Mucosa of stomach (tissue), 1 donor: Measurements from ENCODE around the gene IL2RA.
A peak's percentile ranks its signal among the peaks of the same experiment; 100 is the strongest.
"Not testable (repeated sequence)": the region's sequence is repeated elsewhere in the genome, so short reads cannot be mapped to it uniquely, and the experiment has no call there.

ENCODE experiments used
- H3K27me3 ChIP-seq: one replicate; pipeline ENCODE4 v1.7.0; 2013; ENCODE audit warnings: mild to moderate bottlenecking, low read length; ENCODE audit not compliant: control insufficient read depth, insufficient read depth
- H3K36me3 ChIP-seq: one replicate; pipeline ENCODE4 v1.7.0; 2013; ENCODE audit warnings: low read length; ENCODE audit not compliant: control insufficient read depth, insufficient read depth
- H3K4me1 ChIP-seq: one replicate; pipeline ENCODE4 v1.7.0; 2013; ENCODE audit warnings: mild to moderate bottlenecking, low read length; ENCODE audit not compliant: control insufficient read depth, insufficient read depth
- H3K4me3 ChIP-seq: one replicate; pipeline ENCODE4 v1.7.0; 2013; ENCODE audit warnings: low read length
- H3K9ac ChIP-seq: one replicate; pipeline ENCODE4 v1.7.0; 2013; ENCODE audit warnings: mild to moderate bottlenecking, low read length, moderate library complexity
- H3K9me3 ChIP-seq: one replicate; pipeline ENCODE4 v1.7.0; 2013; ENCODE audit warnings: mild to moderate bottlenecking, low read length, moderate library complexity; ENCODE audit not compliant: control insufficient read depth
- donor health status: Pancreatic carcinoma.

Gene IL2RA

DNA sequence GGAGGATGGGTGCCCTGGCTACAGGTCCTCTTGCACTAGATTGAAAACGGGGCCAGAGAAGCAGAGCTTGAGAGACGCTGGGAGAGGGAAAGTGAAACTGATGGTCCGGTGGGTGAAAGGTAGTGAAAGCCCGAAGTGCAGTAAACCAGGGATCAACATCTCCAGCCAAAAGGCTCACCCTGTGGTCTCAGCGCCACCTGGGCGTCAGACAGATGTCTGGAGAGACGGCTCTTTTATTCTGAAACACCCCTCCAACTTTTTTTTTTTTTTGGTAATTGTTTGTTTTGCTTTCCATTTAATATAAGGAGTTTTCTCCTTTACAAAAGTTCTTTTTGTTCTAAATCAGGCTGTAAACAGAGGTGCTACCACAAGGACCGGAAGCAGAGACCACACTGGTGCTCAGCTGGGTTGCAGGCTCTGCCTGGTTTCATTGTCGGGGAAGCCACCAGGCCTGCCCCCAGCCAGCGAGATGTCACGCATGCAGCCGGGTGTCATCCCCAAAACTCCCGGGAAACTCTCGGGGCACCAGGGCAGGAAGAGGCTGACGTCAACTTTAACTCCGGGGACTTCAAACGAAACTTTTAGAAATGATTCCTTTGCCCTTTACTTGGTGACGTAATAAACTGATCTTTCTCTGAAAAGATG, 11.2 kb downstream of the IL2RA start:
- H3K4me1 ChIP-seq = peaks cover 24% of the 10 kb centered on the region
- peak overlapping the region; percentile 76 for H3K9ac ChIP-seq
- no peaks in the 10 kb centered on the region for H3K27me3 ChIP-seq
- peak overlapping the region; percentile 69 for H3K4me3 ChIP-seq
- H3K36me3 ChIP-seq = no peaks in the 10 kb centered on the region
- H3K9me3 ChIP-seq = no peaks in the 10 kb centered on the region

DNA sequence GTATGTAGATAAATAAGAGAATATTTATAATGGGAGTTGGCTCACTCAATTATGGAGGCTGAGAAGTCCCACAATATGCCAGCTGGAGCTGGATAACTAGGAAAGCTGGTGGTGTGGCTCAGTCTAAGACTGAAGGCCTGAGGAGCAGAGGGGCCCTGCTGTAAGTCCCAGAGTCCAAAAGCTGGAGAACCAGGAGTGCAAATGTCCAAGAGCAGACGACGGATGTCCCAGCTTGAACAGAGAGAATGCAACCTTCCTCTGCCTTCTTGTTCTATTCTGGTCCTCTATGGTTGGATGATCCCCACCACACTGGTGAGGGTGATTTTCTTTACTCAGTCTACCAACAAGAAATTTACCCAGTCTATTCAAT, 13.2 kb downstream of the IL2RA start:
- Histone ChIP-seq H3K9ac (no peak overlapping the region), H3K36me3 (no peaks in the 10 kb centered on the region), H3K4me3 (no peak overlapping the region), H3K4me1 (peaks cover 19% of the 10 kb centered on the region), H3K9me3 (no peaks in the 10 kb centered on the region), H3K27me3 (no peaks in the 10 kb centered on the region)

DNA sequence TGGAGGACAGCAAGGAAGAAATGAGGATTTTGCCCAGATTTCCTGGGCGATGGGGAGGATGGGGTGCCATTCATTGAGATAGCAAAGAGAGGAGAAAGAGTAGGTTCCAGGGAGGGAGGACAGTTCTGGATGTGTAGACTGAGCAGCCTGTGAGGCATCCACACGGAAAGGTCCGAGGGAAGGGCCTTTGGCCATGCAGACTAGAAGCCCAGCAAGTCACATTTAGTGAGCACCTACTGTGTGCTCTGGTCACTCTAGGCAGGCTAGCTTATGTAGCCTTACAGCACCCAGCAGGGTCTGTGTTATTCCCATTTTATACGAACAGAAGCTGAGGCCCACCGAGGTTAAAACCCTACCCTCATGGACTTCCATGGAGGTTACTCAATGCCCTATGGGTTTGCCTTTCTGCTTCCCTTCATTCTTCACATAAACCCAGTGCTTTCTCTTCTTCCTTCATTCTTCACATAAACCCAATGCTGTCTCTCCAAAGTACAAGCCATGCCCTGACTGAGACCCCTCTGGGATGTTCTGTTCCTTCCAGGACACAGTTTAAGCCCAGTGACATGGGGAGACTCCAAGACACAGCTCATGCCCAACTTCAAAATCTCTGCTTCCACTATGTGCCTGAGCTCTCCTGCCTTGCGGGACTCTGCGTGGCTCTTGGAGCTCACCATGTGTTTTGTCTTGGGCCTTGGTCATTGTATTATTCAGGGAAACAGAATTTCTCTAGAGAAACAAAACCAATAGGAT, 13.7 kb downstream of the IL2RA start:
- no peaks in the 10 kb centered on the region for H3K27me3 ChIP-seq
- H3K9ac ChIP-seq = no peak overlapping the region
- H3K4me3 ChIP-seq = no peak overlapping the region
- H3K4me1 ChIP-seq = peaks cover 14% of the 10 kb centered on the region
- H3K9me3 ChIP-seq = no peaks in the 10 kb centered on the region
- H3K36me3 ChIP-seq = no peaks in the 10 kb centered on the region

DNA sequence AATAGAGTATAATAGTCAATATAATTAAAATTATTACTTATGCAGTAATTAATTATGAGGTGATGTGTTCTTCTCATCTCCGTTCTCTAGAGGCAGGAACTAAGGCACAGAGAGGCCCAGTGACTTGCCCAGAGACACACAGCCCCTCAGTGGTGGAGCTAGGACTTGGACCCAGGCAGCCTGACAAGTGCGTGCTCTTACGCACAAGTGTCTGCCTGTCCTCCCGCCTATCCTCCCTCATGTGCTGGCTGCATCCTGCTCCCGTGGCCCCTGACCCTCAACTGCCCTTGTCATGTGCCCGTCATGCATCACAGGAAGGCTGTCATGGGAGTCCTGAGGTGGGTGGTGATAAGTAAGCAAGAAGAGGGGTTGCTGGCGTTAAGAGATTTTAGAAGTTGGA, 14.3 kb downstream of the IL2RA start:
- H3K36me3 ChIP-seq = no peaks in the 10 kb centered on the region
- H3K9ac ChIP-seq = no peak overlapping the region
- H3K4me3 ChIP-seq = no peak overlapping the region
- H3K27me3 ChIP-seq = no peaks in the 10 kb centered on the region
- no peaks in the 10 kb centered on the region for H3K9me3 ChIP-seq
- H3K4me1 ChIP-seq = peaks cover 10% of the 10 kb centered on the region

DNA sequence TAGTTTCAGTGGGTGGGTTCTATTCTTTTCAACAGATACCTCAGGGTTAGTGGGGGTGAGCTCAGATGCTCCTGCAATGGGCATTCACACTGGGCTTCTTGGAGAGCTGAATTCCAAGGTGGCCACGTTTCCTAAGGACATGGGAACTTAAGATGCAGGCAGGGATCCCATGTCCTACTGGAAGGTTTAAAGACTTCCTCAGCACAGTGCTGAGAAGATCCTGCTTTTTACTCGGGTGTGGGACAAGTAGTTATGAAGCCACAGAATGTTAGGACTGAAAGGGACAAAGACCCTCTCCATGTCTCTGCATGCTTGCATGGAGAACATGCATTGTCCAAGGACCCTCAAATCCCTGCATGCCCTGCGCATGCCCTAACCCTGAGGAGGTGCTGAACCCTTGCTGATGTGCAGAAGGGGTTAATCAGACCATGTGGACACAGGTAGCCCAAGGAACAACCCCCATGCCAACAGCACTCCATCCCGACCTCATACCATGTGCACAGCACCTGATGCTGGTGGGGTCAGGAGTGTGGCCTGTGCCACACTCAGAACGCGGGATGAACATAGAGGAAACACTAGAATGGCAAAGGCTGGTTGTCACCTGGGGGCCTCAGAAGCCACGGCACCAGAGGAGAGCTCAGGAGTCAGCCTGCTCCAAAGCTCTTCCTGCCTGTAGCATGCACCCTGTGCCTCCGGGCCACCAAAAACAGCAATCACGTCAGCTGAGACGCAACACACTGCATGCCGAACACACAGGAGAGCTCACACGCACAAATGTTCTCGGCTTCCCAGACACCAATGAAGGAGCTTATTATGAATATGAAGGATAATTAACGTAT, 15.2 kb downstream of the IL2RA start:
- H3K4me3 ChIP-seq = no peak overlapping the region
- no peaks in the 10 kb centered on the region for H3K36me3 ChIP-seq
- no peak overlapping the region for H3K9ac ChIP-seq
- no peaks in the 10 kb centered on the region for H3K9me3 ChIP-seq
- peaks cover 4% of the 10 kb centered on the region for H3K4me1 ChIP-seq
- no peaks in the 10 kb centered on the region for H3K27me3 ChIP-seq

DNA sequence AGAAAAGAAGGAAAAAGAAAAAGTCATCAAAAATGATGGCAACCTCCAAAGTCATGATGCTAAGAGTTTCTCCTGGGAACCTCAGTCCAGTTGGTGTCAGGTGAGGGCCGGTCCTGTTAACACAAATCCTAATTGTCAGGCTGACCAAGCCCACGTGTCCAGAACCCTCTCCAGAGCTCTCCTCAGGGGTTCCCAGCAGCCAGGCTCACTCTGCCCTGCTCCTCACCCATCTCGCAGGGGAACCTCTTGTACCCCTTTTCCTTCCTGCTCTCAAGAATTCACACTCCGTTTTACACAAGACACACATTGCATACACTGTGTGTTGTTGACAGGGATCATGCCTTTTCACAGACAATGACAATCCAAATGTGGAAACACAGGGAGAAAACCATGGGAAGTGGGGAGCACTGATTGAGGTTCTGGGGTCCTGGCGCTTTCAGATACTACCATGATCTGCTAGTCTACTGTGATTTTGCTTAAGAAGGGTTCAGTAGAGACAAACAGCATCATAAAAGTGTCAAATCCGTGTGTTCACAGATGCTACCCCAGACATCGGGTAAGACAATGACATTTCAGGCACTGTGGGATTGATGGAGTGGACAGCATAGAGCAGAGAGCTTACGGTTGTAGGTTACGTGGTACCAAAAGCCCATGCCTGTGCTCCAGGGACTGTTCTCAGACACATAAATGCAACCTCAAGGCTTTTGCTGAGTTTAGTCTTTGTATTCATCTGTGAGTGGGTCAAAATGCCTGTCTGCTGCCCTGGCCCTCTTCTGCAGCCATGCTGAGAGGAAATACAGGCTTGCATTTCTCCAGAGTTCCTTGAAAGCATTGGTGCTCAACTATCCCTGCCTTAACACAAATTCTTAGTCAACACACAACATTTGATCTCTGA, 16.0 kb downstream of the IL2RA start:
- H3K27me3 ChIP-seq = no peaks in the 10 kb centered on the region
- no peaks in the 10 kb centered on the region for H3K9me3 ChIP-seq
- no peak overlapping the region for H3K9ac ChIP-seq
- no peaks in the 10 kb centered on the region for H3K36me3 ChIP-seq
- H3K4me3 ChIP-seq = no peak overlapping the region
- peaks cover 4% of the 10 kb centered on the region for H3K4me1 ChIP-seq

DNA sequence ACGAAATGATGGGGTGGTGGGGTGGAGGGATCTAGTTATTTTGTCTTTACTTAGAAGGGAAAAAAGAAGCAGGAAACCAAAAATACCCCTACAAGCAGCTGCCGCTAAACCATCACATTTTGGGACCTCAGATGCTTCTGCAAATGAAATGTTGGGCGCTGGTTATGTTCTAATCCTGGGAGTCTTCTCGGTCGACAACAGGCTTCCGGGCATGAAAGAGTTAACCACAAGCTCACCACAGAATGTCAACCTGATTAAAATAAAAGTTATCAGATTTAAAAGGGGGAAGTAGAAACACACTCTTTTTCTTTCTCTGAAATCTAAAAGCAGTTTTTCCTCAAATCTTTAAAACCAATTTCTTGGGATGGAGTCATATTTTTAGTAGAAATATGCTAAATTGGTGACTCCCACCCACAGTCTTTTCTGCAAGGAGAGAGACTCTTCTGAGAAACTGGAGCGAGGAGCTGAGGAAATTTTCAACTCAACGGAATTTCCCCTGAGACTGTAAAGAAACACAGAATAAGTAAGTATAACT, 16.8 kb downstream of the IL2RA start:
- no peaks in the 10 kb centered on the region for H3K36me3 ChIP-seq
- H3K27me3 ChIP-seq = no peaks in the 10 kb centered on the region
- H3K4me1 ChIP-seq = peaks cover 1% of the 10 kb centered on the region
- H3K9ac ChIP-seq = no peak overlapping the region
- H3K4me3 ChIP-seq = no peak overlapping the region
- no peaks in the 10 kb centered on the region for H3K9me3 ChIP-seq

DNA sequence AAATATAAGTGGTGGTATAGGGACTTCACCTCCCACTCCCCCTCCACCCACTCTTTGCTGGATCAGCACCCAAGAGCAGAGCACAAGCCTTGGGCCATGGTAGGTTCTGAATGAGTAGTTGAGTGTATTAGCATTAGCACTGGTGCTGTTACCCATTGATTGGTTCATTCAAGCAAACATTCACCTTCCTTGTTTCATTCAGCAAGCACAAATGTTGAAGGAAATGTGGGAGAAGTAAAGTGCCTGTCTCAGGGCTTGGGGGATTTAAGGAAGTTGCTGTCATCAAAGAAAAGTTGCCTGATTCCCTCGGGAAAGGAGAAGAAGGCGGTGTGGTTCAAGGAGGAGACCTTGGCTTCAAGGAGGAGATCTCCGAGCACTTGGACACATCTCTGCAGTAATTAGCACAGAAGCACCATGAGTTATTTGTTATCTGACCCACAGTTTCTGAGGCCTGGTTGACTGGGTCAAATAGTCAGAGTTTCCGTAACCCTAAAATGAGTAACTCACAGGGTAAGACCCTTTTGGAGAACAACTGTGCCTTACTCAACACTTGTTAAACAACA, 17.3 kb downstream of the IL2RA start:
- no peak overlapping the region for H3K9ac ChIP-seq
- no peak overlapping the region for H3K4me3 ChIP-seq
- no peaks in the 10 kb centered on the region for H3K4me1 ChIP-seq

DNA sequence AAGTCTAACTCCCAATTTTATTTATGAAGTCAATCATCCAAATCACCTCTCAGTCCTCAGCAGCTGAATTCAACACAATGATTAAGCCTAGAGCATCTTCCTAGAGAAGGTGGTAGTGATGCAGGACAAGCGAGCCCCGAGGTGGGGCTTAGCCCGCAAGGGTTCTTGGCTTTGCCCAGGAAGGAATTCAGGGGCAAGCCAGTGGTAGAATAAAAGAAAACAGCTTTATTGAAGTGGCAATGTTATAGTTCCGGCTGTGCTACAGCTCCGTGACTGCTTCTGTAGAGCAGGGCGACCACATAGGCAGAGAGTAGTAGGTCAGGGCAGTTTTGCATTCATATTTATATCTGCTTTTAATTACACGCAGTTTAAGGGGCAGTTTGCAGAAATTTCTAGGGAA, 18.1 kb downstream of the IL2RA start:
- Histone ChIP-seq H3K9ac (no peak overlapping the region), H3K36me3 (no peaks in the 10 kb centered on the region), H3K9me3 (no peaks in the 10 kb centered on the region), H3K4me1 (no peaks in the 10 kb centered on the region), H3K4me3 (no peak overlapping the region), H3K27me3 (no peaks in the 10 kb centered on the region)

More for the DNA sequence above, 17.3 kb downstream of the IL2RA start:
- Histone ChIP-seq H3K36me3 (no peaks in the 10 kb centered on the region), H3K27me3 (no peaks in the 10 kb centered on the region), H3K9me3 (no peaks in the 10 kb centered on the region)

DNA sequence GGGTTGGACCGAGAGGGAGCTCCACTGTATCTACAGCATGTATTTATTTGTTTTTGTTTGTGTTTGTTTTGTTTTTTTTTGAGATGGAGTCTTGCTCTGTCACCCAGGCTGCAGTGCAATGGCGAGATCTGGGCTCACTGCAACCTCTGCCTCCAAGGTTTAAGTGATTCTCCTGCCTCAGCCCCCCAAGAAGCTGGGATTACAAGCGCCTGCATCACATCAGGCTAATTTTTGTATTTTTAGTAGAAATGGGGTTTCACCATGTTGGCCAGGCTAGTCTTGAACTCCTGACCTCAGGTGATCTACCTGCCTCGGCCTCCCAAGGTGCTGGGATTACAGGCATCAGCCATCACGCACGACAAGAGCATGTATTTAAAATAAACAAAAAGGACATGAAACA, 18.8 kb downstream of the IL2RA start:
- not testable (repeated sequence) for H3K36me3 ChIP-seq, H3K27me3 ChIP-seq, H3K4me1 ChIP-seq, H3K9ac ChIP-seq, H3K9me3 ChIP-seq, H3K4me3 ChIP-seq

DNA sequence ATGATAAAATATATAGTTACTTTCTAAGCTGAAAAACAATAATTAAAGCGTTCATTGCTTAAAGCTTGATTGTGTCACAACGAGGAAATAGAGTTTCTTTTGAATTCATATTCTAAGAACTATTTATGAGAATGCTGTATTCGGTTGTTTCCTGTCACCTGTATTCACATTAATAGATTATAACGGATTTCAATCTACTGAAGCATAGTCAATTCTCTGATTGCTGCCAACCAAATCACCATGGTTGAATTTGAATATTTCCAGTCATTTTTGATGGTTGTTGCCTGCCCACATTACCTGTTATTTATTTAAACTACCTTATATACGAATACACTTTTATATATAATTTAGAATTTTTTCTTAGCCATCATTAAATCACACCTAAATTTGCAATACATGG, 22.0 kb downstream of the IL2RA start:
- Histone ChIP-seq H3K4me3 (no peak overlapping the region), H3K9me3 (no peaks in the 10 kb centered on the region), H3K27me3 (no peaks in the 10 kb centered on the region), H3K4me1 (no peaks in the 10 kb centered on the region), H3K9ac (no peak overlapping the region), H3K36me3 (no peaks in the 10 kb centered on the region)
